WERI-Rb-1 (cell line): ENCODE measurements around the gene NKX1-2.

Experiments
- DNase-seq: peaks from one replicate; pipeline ENCODE4 v3.0.0-alpha.2; 2020
- H3K27ac ChIP-seq: fragments of 250-450 bp; sonication (Bioruptor Pico); 2 replicates; pipeline ENCODE4 v1.5.1; 2020; ENCODE audit warnings: mild to moderate bottlenecking, moderate library complexity
- H3K27me3 ChIP-seq: fragments of 250-450 bp; sonication (Bioruptor Pico); 2 replicates; pipeline ENCODE4 v1.5.1; 2021; ENCODE audit warnings: mild to moderate bottlenecking, low read depth, moderate library complexity; ENCODE audit not compliant: insufficient read depth, severe bottlenecking
- H3K36me3 ChIP-seq: fragments of 250-450 bp; sonication (Bioruptor Pico); 2 replicates; pipeline ENCODE4 v1.5.1; 2020; ENCODE audit warnings: mild to moderate bottlenecking, moderate library complexity
- H3K4me3 ChIP-seq: 2 replicates; pipeline ENCODE4 v1.5.1; 2011; ENCODE audit warnings: low read depth, mild to moderate bottlenecking, control low read depth, low read length
- H3K9me3 ChIP-seq: fragments of 250-450 bp; sonication (Bioruptor Pico); 2 replicates; pipeline ENCODE4 v1.5.1; 2021; ENCODE audit warnings: mild to moderate bottlenecking, moderate library complexity; ENCODE audit not compliant: severe bottlenecking
- CTCF ChIP-seq: IDR thresholded peaks from 2 replicates; pipeline ENCODE4 v1.5.1; 2011; ENCODE audit warnings: low read depth, mild to moderate bottlenecking, control low read depth, inconsistent platforms, low read length

The NKX1-2 gene

GRCh38 chr10:124461642-124462347, 12.0 kb upstream of the NKX1-2 start, which contains the start of gene LHPP:
LHPP (plus strand) TSS chr10:124461823; CDS start chr10:124461863, 40 bp downstream.
- Histone ChIP-seq H3K4me3 (peak within 1 kb of the TSS; percentile 57), H3K36me3 (no peaks in the 10 kb centered on the region), H3K27me3 (no peaks in the 10 kb centered on the region), H3K27ac (peak within 1 kb of the TSS; percentile 87), H3K9me3 (no peaks in the 10 kb centered on the region)
- peak; percentile 77 for DNase-seq
- TF ChIP-seq CTCF: peak; percentile 11; the same call in 1 of the 2 replicates

- no peaks in the 10 kb centered on the region for H3K27me3 ChIP-seq
- no peak overlapping the region for H3K27ac ChIP-seq
- no peak overlapping the region for H3K4me3 ChIP-seq
- DNase-seq: no peak
- TF ChIP-seq CTCF: no peak
- no peaks in the 10 kb centered on the region for H3K9me3 ChIP-seq
- no peaks in the 10 kb centered on the region for H3K36me3 ChIP-seq
Observed at GRCh38 chr10:124460144-124460543, 10.3 kb upstream of the NKX1-2 start.

GRCh38 chr10:124459395-124459794, 9.6 kb upstream of the NKX1-2 start:
- no peaks in the 10 kb centered on the region for H3K27me3 ChIP-seq
- DNase-seq: no peak
- no peak for TF ChIP-seq CTCF

GRCh38 chr10:124458889-124459288, 9.1 kb upstream of the NKX1-2 start:
- Histone ChIP-seq H3K4me3 (no peak overlapping the region), H3K27ac (no peak overlapping the region), H3K27me3 (no peaks in the 10 kb centered on the region), H3K36me3 (no peaks in the 10 kb centered on the region), H3K9me3 (no peaks in the 10 kb centered on the region)
- TF ChIP-seq CTCF: no peak
- DNase-seq: no peak

More at GRCh38 chr10:124459395-124459794, 9.6 kb upstream of the NKX1-2 start:
- H3K4me3 ChIP-seq: no peak overlapping the region
- H3K36me3 ChIP-seq: no peaks in the 10 kb centered on the region
- no peaks in the 10 kb centered on the region for H3K9me3 ChIP-seq
- no peak overlapping the region for H3K27ac ChIP-seq

- Histone ChIP-seq H3K27ac (no peak overlapping the region), H3K36me3 (no peaks in the 10 kb centered on the region), H3K27me3 (no peaks in the 10 kb centered on the region), H3K4me3 (no peak overlapping the region), H3K9me3 (no peaks in the 10 kb centered on the region)
- TF ChIP-seq CTCF: no peak
- no peak for DNase-seq
Observed at GRCh38 chr10:124458473-124458872, 8.6 kb upstream of the NKX1-2 start.

GRCh38 chr10:124455441-124455840, 5.6 kb upstream of the NKX1-2 start:
- no peak for TF ChIP-seq CTCF
- Histone ChIP-seq H3K9me3 (no peaks in the 10 kb centered on the region), H3K4me3 (no peak overlapping the region), H3K36me3 (no peaks in the 10 kb centered on the region), H3K27me3 (peaks cover 11% of the 10 kb centered on the region), H3K27ac (no peak overlapping the region)
- DNase-seq: no peak
